Measurements from ENCODE around the gene EFEMP1.

GRCh38 chr2:55966401-55967118, 43.0 kb upstream of the EFEMP1 start:
- no peak for TF ChIP-seq POLR2AphosphoS5 (IDR thresholded peaks at IDR 0.05; ENCODE audit: low read depth, low read length)
- TF ChIP-seq TAF1 (IDR thresholded peaks at IDR 0.05; ENCODE audit: borderline replicate concordance, low read depth, low read length) = no peak
- no peak for TF ChIP-seq POLR2A (IDR thresholded peaks at IDR 0.05; ENCODE audit: low read depth, low read length)

All from GM12892 (cell line).